HCT116 (cell line): ENCODE measurements around the gene GRIK2. TPM values are rescaled to one million over a fixed set of nuclear protein-coding genes. Genes with fewer than 3 reads are reported as not detected.

ENCODE experiments used
- ATAC-seq: fragments of 200-7000 bp; cut with Tn5 transposase; 2 replicates; pipeline ENCODE4 v1.9.1; 2020; ENCODE audit warnings: mild to moderate bottlenecking, moderate library complexity
- BruUV-seq: library from RNA; stranded (reverse); fragments of 400-500 nt; replicated peaks from 2 replicates; lab custom pipeline; 2021; lab: Mats Ljungman, UMichigan
- CTCF ChIA-PET: fragments of 300-600 bp; sonication (Branson Sonifier 250); formaldehyde crosslinking; loops from one replicate; lab custom pipeline; 2021; ENCODE audit warnings: antibody characterized with exemption; lab: Charles Lee
- POLR2A ChIA-PET: fragments of 300-600, 350-600 bp; sonication (Branson Sonifier 250); formaldehyde crosslinking; loops from one replicate; lab custom pipeline; 2021; ENCODE audit warnings: antibody characterized with exemption; lab: Charles Lee
- RAD21 ChIA-PET, 2 experiments: fragments of 300-600 bp; sonication (Branson Sonifier 250); formaldehyde crosslinking; loops; one replicate each; lab custom pipeline; 2023; ENCODE audit warnings: low total read pairs in 2 of 2; ENCODE audit not compliant: uncharacterized antibody in 2 of 2, unreplicated experiment in 2 of 2, low non-redundant PET in 1 of 2; lab: Charles Lee
- DNase-seq: peaks from one replicate; pipeline ENCODE4 v3.0.0-alpha.2; 2010; ENCODE audit warnings: low read depth, low spot score
- H2AFZ ChIP-seq: fragments of 200-600 bp; shearing (Covaris generic), sonication (generic); 2 replicates; pipeline ENCODE4 v1.6.1; 2017; ENCODE audit warnings: low read depth, mixed run types, mixed read lengths, antibody characterized with exemption, low read length; ENCODE audit not compliant: poor library complexity, severe bottlenecking
- H3K27ac ChIP-seq: 2 replicates; pipeline ENCODE4 v1.5.1; 2012; ENCODE audit warnings: low read depth, low read length
- H3K27me3 ChIP-seq: fragments of 200-600 bp; sonication (generic); 2 replicates; pipeline ENCODE4 v1.6.1; 2016; ENCODE audit warnings: mixed run types, low read length, mixed read lengths; ENCODE audit not compliant: insufficient read depth
- H3K36me3 ChIP-seq, 2 experiments: fragments of 200-500 bp in 1 of 2; fragments of 200-600 bp in 1 of 2; sonication (Bioruptor generic) in 1 of 2; sonication (generic) in 1 of 2; 2 replicates each; pipeline versions ENCODE4 v1.5.1 to v1.6.1; 2014 to 2016; ENCODE audit warnings: low read length in 2 of 2, inconsistent platforms in 1 of 2, mixed read lengths in 1 of 2, mixed run types in 1 of 2; ENCODE audit not compliant: insufficient read depth in 2 of 2, control insufficient read depth in 1 of 2
- H3K4me1 ChIP-seq, 2 experiments: fragments of 200-600 bp in 1 of 2; sonication (generic) in 1 of 2; 2 replicates each; pipeline versions ENCODE4 v1.5.1 to v1.6.1; 2012 to 2017; ENCODE audit warnings: low read length in 2 of 2, inconsistent platforms in 1 of 2, mild to moderate bottlenecking in 1 of 2, mixed read lengths in 1 of 2, mixed run types in 1 of 2, moderate library complexity in 1 of 2; ENCODE audit not compliant: insufficient read depth in 2 of 2, control insufficient read depth in 1 of 2
- H3K4me2 ChIP-seq: fragments of 200-600 bp; sonication (generic); 2 replicates; pipeline ENCODE4 v1.6.1; 2017; ENCODE audit warnings: mixed run types, low read length, mixed read lengths
- H3K4me3 ChIP-seq, 2 experiments: fragments of 200-600 bp in 1 of 2; sonication (generic) in 1 of 2; replicated peaks in 1 of 2; 2 replicates each; pipeline ENCODE4 v1.5.1; 2011 to 2016; ENCODE audit warnings: low read length in 2 of 2, control low read depth in 1 of 2, low read depth in 1 of 2, mild to moderate bottlenecking in 1 of 2, mixed read lengths in 1 of 2, mixed run types in 1 of 2
- H3K79me2 ChIP-seq: fragments of 200-600 bp; sonication (generic); 2 replicates; pipeline ENCODE4 v1.6.1; 2017; ENCODE audit warnings: mild to moderate bottlenecking, mixed run types, low read length, moderate library complexity, mixed read lengths; ENCODE audit not compliant: insufficient read depth
- H3K9ac ChIP-seq: fragments of 200-600 bp; sonication (generic); 2 replicates; pipeline ENCODE4 v1.6.1; 2016; ENCODE audit warnings: low read length, mixed read lengths
- H3K9me2 ChIP-seq: fragments of 200-600 bp; sonication (generic), shearing (Covaris generic); 2 replicates; pipeline ENCODE4 v1.6.1; 2017; ENCODE audit warnings: mixed run types, mild to moderate bottlenecking, moderate library complexity; ENCODE audit not compliant: insufficient read depth
- H3K9me3 ChIP-seq, 2 experiments: fragments of 200-500 bp in 1 of 2; fragments of 200-600 bp in 1 of 2; sonication (Bioruptor generic) in 1 of 2; sonication (generic) in 1 of 2; 2 replicates each; pipeline ENCODE4 v1.6.1; 2014 to 2017; ENCODE audit warnings: low read length in 2 of 2, mixed read lengths in 2 of 2, inconsistent platforms in 1 of 2, low read depth in 1 of 2, mild to moderate bottlenecking in 1 of 2, mixed run types in 1 of 2, moderate library complexity in 1 of 2; ENCODE audit not compliant: control insufficient read depth in 1 of 2, insufficient read depth in 1 of 2
- H4K20me1 ChIP-seq: fragments of 200-600 bp; sonication (generic), shearing (Covaris generic); 2 replicates; pipeline ENCODE4 v1.6.1; 2017; ENCODE audit warnings: mixed run types, mild to moderate bottlenecking, moderate library complexity; ENCODE audit not compliant: insufficient read depth
- ATF3 ChIP-seq: IDR thresholded peaks from 2 replicates; pipeline ENCODE4 v1.6.1; 2012
- CBX3 ChIP-seq: IDR thresholded peaks from 2 replicates; pipeline ENCODE4 v1.6.1; 2012; ENCODE audit warnings: low read depth
- CEBPB ChIP-seq: IDR thresholded peaks from 2 replicates; pipeline ENCODE4 v1.6.1; 2012; ENCODE audit warnings: low read depth
- ELF1 ChIP-seq: IDR thresholded peaks from 2 replicates; pipeline ENCODE4 v1.6.1; 2012; ENCODE audit warnings: low read depth, borderline replicate concordance
- EZH2phosphoT487 ChIP-seq: fragments of 200-600 bp; IDR thresholded peaks from 2 replicates; pipeline ENCODE4 v1.6.1; 2018; ENCODE audit warnings: antibody characterized with exemption, borderline replicate concordance
- FOSL1 ChIP-seq: IDR thresholded peaks from 2 replicates; pipeline ENCODE4 v1.6.1; 2012; ENCODE audit warnings: low read depth
- JUND ChIP-seq: IDR thresholded peaks from 2 replicates; pipeline ENCODE4 v1.6.1; 2012
- POLR2A ChIP-seq: IDR thresholded peaks from 2 replicates; pipeline ENCODE4 v1.7.0; 2011; ENCODE audit warnings: borderline replicate concordance; ENCODE audit not compliant: insufficient read depth, insufficient read length; ENCODE audit errors: extremely low read depth
- POLR2AphosphoS5 ChIP-seq: IDR thresholded peaks from 2 replicates; pipeline ENCODE4 v1.6.1; 2011; ENCODE audit warnings: mild to moderate bottlenecking, low read depth, low read length, moderate library complexity
- RAD21 ChIP-seq: IDR thresholded peaks from 2 replicates; pipeline ENCODE4 v1.6.1; 2012; ENCODE audit warnings: low read depth, mild to moderate bottlenecking
- SIN3A ChIP-seq: IDR thresholded peaks from 2 replicates; pipeline ENCODE4 v1.6.1; 2012; ENCODE audit warnings: low read depth
- SP1 ChIP-seq: IDR thresholded peaks from 2 replicates; pipeline ENCODE4 v1.6.1; 2012; ENCODE audit warnings: low read depth
- TCF7L2 ChIP-seq: IDR thresholded peaks from 2 replicates; pipeline ENCODE4 v1.7.0; 2011; ENCODE audit warnings: borderline replicate concordance, inconsistent platforms; ENCODE audit not compliant: insufficient read depth, insufficient read length; ENCODE audit errors: extremely low read depth
- ZBTB33 ChIP-seq: IDR thresholded peaks from 2 replicates; pipeline ENCODE4 v1.6.1; 2011; ENCODE audit warnings: mild to moderate bottlenecking, low read length, moderate library complexity; ENCODE audit not compliant: insufficient replicate concordance; ENCODE audit errors: extremely low read depth
- ZFX ChIP-seq: fragments of 450-650 bp; IDR thresholded peaks from 2 replicates; pipeline ENCODE4 v1.6.1; 2017
- ZNF274 ChIP-seq: fragments of 200-500 bp; sonication (Bioruptor generic); IDR thresholded peaks from 2 replicates; pipeline ENCODE4 v1.6.1; 2014; ENCODE audit warnings: mild to moderate bottlenecking, low read depth, low read length, inconsistent platforms
- intact Hi-C: fragments of 100-400 bp; cut with micrococcal nuclease; formaldehyde crosslinking; loops from 2 replicates; pipeline ENCODE4 v1.10.0; 2022
- total RNA-seq: library from RNA; stranded (reverse); gene quantifications from one replicate; pipeline ENCODE4 v1.2.1, GENCODE V29; 2021; ENCODE audit not compliant: unreplicated experiment

The GRIK2 gene
- total RNA-seq, 1 experiment from 2014 or later, result 0.64 TPM

- Histone ChIP-seq H3K4me1 (no peaks in the 10 kb centered on the region), H3K9me2 (no peaks in the 10 kb centered on the region), H3K27ac (no peak overlapping the region), H3K4me3 (no peak overlapping the region), H3K27me3 (no peaks in the 10 kb centered on the region), H3K36me3 (no peaks in the 10 kb centered on the region), H3K4me2 (no peak overlapping the region), H3K9ac (no peak overlapping the region), H2AFZ (no peak overlapping the region), H3K79me2 (no peaks in the 10 kb centered on the region), H4K20me1 (no peaks in the 10 kb centered on the region; the same call in 1 of the 2 replicates), H3K9me3 (no peaks in the 10 kb centered on the region)
- no peak for ATAC-seq
- CTCF ChIA-PET, result no interaction called here
- no peak for DNase-seq
- intact Hi-C loops, result no loop called here
- no peak for TF ChIP-seq TCF7L2
- no peak for TF ChIP-seq POLR2AphosphoS5
- TF ChIP-seq ZFX, result no peak
- no peak for TF ChIP-seq SIN3A
- no peak for TF ChIP-seq EZH2phosphoT487
- TF ChIP-seq ZNF274, result no peak
- TF ChIP-seq RAD21, result no peak
- TF ChIP-seq CEBPB, result no peak
- no peak for TF ChIP-seq ATF3
- no peak for TF ChIP-seq ELF1
- TF ChIP-seq ZBTB33, result no peak
- TF ChIP-seq JUND, result no peak
- no peak for TF ChIP-seq SP1
- no peak for TF ChIP-seq CBX3
- TF ChIP-seq FOSL1, result no peak
- TF ChIP-seq POLR2A, result no peak
- RAD21 ChIA-PET, result no interaction called here
- BruUV-seq, result no TSS peak
- POLR2A ChIA-PET, result no interaction called here
Measured at GRCh38 chr6:101401792-101402621, 8.5 kb downstream of the GRIK2 start.
